Activated CD4-positive, alpha-beta T cell treated with anti-CD3 and anti-CD28 coated beads, Interleukin-2, Interleukin-6, amounts not matched to agents 100 ng/mL and 50 ng/mL, durations not matched to agents 16 hours and 8 hours (primary cell): ENCODE measurements around the gene MSL3.
A peak's percentile ranks its signal among the peaks of the same experiment; 100 is the strongest.

Source experiments
- DNase-seq: peaks from one replicate; pipeline ENCODE4 v3.0.0-alpha.2; 2020

The MSL3 gene

DNA sequence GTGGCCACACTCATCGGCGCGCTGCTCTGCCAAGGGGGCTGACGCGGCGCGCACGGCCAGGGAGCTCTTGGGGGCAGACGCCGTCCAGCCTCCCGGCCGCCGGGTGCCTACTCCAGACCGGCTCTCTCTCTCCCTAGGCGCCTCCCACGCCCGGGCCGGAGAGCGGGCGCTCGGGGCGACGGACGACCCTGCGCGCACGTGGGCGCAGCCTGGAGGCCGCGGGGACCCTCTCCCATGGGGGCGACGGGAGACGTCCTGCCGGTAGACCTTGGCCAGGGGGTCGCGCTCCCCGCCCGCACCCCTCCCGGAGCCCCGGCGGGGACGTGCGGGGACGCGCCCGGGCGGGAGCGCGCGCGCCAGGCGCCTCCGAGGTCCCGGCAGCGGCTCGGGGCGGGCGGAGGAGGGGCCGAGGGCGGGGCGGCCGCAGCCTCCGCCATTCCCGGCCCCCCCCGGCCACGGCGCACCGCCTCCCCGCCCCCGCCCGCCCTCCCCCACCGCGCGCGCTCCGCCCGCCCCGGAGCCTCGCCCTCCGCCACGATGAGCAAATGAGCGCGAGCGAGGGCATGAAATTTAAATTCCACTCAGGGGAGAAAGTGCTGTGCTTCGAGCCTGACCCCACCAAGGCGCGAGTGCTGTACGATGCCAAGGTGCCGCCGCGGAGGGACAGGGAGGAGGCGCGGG is at the start of gene MSL3:
TSS of gene MSL3 (plus strand) at position 519 of the 681 bp plus-strand sequence. CDS start at position 546, 27 bp downstream.
- peak; percentile 56 for DNase-seq

- DNase-seq, result no peak
Measured at GRCh38 chrX:11722304-11722703, 35.7 kb upstream of the MSL3 start.

DNA sequence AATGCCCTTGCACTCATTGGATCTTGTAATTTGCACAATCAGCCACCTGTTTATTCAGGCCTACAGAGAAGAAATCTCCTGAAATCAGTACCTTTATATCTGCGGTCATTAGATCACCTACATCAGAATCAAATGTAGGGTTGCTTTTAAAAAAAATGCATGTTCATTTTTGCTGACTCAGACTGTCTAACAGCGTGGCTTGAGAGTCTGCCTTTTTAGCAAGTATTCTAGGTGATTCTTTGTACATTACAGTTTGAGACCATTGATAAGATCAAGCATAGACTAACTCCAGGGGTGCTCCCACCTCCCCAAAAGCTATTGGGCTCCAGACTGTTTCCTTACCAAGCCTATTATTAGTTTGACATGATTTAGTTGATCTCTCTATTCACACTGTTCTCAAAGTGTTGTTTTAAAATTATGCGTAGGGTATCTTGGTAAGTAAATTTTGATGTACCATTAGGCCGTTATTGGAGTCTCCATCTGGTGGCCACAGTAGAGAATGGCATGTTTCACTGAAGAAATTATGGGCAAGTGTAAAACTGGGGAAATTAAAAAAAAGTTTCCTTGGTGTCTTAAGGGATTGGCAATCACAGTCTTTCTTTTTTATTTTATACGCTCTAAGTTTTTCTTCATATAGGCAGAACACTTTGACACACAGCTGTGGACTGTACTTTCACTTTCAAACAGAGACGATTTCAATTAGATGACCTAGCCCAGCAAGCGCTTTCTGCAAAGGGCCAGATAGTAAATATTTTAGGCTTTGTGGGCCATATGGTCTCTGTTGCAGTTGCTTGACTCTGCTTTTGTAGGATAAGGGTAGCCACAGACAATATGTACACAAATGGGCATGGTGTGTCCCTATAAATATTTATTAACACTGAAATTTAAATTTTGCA is 33.7 kb upstream of the MSL3 start:
- DNase-seq, result peak; percentile 44

GRCh38 chrX:11725631-11726442 is 32.2 kb upstream of the MSL3 start:
- DNase-seq, result no peak

- DNase-seq, result no peak
Measured at GRCh38 chrX:11728556-11728955, 29.5 kb upstream of the MSL3 start.

DNA sequence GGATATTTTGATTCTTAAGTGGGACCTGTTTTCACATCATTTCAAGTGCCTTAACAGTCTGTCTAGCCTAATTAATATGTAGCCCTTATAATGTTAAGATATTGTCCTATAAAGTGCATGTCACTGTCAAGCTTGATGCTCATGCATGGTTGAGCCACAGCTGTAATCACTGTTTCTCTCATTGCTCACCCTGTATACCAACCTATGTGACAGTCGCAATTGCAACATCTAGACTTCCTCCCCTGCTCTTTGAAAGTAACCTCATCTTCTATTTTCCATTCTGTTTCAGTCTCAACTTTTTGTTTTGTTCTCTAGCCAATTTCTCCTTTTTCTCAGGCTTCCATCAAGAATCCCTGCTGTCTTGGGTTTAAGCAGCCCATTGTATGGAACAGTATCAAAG is 24.4 kb upstream of the MSL3 start:
- no peak for DNase-seq

DNA sequence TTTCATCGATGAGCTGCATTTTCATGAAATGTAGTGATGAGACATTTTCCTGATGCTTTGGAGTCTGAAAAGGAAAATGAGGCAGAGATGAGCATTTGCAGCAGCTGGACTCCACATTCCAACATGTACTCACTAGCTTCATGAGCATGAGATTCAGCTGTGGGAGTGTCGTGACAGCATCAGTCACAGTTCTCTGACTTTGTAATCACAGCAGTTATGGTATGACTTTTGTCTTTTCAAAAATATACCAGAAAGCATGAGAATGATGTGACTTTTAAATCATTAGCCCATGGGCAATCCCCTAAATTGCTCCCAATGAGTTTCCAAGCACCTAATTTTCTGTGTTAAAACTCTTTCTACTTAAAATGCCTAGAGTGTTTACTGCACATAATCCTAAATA is 18.3 kb upstream of the MSL3 start:
- DNase-seq, result no peak

- peak; percentile 21 for DNase-seq
Measured at GRCh38 chrX:11740794-11741193, 17.2 kb upstream of the MSL3 start.

DNA sequence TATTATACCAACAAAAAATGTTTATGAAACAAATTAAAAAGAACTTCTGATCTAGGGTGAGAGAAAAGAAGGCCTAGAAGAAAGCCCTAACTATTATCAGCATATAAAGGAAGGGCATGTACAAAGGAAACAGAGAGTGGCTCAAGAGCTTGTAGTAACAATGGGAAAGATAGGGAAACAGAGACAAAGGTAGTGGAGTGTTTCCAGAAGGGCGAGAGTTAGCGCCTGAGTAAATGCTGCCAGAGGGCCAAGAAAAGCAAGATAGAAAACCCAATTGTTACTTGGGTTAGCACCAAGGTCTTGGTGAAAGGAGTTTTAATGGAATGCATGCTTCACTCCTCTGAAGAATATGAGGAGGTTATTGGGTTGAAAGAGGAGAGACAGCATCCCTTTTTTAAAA is 16.5 kb upstream of the MSL3 start:
- DNase-seq, result no peak

DNA sequence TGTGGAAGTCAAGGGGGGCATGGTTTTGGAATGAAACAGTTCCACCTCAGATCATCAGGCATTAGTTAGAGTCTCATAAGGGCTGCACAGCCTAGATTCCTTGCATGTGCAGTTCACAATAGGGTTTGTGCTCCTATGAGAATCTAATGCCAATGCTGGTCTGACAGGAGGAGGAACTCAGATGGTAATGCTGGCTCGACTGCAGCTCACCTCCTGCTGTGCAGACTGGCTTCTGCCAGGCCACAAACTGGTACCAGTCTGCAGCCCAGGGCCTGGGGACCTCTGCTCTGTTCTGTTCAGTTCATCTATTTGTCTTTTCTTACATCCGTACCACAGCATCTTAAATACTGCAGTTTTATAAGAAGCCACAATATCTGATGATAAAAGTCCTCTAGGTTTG is 12.2 kb upstream of the MSL3 start:
- DNase-seq, result no peak

GRCh38 chrX:11750046-11750445 is 8.0 kb upstream of the MSL3 start:
- no peak for DNase-seq

- DNase-seq, result no peak
Measured at GRCh38 chrX:11750694-11751093, 7.3 kb upstream of the MSL3 start.

DNA sequence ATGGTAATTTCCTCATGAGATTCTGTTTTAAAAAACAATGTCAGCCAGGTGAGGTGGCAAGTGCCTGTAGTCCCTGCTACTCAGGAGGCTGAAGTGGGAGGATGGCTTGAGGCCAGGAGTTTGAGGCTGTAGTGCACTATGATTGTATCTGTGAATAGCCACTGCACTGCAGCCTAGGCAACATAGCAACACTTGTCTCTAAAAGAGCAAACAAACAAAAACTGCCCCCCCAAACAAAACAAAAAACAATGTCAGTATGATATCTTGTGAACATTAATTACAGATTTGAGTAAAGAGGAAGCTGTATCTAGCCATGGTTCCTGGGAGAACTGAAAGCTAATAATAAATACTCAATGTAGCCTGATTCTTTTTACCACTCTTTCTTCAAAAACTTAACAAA is 6.8 kb upstream of the MSL3 start:
- DNase-seq, result no peak

DNA sequence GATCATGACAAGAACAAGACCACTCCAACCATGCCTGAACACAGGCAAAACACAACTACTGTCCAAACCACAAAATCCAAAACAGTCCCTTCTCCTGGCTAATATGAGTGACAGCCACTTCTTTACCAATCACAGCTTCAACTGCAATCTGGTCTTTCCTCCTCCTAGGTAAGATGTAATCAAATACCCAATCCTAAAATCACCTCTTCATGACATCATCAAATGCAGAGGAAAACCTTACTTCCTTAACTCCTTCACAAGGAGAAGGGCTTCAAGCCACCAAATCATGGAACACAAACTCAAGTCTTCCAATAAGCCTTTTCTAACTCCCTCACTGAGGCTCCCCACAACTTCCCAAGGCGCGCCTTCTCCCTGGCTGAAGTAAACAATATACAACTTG is 4.4 kb upstream of the MSL3 start:
- DNase-seq, result no peak

- DNase-seq, result no peak
Measured at GRCh38 chrX:11754958-11755645, 2.9 kb upstream of the MSL3 start.

GRCh38 chrX:11755724-11756123 is 2.3 kb upstream of the MSL3 start:
- no peak for DNase-seq

DNA sequence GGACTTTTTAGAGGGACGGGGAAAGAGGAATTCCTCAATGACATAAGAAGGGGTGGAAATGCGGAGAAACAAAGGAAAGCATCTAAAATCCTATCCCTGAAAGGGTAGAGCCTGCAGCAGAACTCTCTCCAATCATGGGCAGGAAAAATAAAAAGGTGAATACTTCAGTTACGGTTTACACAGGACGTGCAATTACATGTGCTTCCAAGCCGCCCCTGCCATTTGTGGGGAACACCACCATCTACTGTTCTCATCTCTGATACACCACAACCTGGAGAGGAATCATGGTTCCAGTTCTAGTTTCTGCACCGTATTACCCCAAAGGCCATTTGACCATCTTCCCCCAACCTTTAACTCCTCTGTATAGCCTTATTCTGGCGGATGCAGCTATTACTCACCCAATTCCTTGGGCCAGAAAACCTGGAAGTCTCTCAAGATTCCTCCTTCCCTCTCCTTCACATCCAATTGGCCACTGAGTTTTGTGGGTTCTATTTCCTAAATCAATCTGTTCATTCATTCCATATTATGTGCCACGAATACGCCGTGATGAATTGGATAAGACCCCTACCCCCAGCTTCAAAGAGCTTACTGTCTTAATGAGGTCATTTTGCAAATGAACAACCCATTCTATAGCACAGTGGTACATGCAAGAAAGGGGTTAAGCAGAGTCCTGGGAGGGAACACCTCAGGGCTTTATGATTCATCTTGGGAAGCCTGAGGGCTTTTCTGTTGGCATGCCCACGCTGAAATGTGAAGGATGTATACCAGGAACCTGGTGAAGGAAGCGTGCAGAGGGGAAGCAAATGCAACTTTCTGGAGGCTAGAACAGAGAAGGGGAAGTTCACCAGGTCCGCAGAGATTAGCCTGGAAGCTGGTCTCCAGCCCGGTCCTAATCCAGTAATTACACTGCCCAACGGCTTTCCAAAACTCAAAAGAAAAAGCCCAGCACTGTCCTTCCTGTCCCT is 1.4 kb upstream of the MSL3 start:
- no peak for DNase-seq

- DNase-seq, result no peak
Measured at GRCh38 chrX:11757397-11757718, 679 bp upstream of the MSL3 start.

- DNase-seq, result peak; percentile 90
Measured at GRCh38 chrX:11758400-11759171, 549 bp downstream of the MSL3 start.

DNA sequence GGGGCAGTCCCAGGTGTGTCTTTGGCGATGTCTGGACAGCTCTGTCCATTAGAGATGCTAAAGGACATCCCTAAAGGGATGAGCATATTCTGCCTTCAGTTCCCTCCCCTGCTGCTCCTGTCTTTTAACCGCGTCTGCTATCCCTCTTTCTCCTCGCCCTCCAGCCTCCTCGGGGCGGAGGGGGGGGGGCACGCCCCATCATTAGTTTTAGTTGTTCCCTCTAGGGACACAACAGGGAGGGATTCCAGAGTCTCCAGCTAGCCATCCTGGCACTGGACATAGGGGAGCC is 1.1 kb downstream of the MSL3 start:
- DNase-seq, result no peak
